HTR-8/SVneo (cell line): ENCODE data around the gene ADPRHL1.

Source experiments
- DNase-seq: peaks from one replicate; pipeline ENCODE4 v3.0.0; 2011; ENCODE audit warnings: low spot score, mixed read lengths; ENCODE audit not compliant: insufficient read length
- FAIRE-seq: peaks from 2 replicates; lab custom pipeline; 2011; peaks lifted over from hg19 to GRCh38; lab: Jason Lieb, UNC

The ADPRHL1 gene

DNA sequence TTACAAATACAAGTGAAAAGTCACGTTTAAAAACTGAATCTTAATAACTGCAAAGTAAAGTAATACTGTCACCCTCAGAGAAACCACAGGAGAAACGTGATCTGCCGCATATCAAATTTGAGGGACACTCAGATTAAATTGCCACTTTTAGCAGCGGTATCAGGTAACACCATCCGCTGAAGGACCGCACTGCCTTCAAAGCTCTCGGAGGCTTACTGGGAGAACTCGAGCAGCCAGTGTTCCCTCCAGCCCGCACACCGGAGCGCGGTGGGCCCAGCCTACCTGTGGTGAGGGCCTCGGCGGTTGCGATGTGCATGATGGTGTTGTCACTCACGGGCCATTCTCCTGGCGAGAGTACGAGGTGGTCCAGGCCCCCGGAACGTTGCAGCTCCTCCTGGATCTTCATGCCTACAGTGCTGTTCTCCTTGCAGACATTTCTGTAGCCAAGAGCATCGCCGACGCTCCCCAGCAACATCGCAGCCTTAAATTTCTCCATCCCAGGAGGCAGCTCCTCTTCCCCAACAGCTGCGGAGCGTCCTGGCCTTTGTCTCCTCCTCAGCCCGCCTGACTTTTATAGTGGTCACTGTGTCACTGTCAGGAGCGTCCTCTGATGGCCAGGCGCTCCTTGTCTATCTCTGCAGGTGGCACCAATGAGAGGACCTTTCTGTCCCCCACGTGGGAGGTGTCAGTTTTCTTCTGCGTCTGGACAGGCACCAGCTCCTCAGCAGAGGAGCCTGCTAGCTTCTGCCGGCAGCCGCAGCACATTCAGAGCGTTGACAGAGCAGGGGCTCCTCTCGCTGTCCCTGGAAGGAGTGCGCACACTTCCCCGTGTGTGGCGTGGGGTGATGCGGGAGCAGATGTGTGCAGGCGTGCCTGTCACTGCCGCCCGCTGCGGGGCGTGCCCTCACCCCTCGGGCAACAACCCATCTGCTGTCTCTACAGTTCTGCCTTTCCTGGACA, at the start of gene ADPRHL1:
ADPRHL1 (minus strand) TSS at position 547 of the 960 bp plus-strand sequence; CDS start at position 496, 51 bp downstream.
- DNase-seq, result no peak
- FAIRE-seq, result no peak

DNA sequence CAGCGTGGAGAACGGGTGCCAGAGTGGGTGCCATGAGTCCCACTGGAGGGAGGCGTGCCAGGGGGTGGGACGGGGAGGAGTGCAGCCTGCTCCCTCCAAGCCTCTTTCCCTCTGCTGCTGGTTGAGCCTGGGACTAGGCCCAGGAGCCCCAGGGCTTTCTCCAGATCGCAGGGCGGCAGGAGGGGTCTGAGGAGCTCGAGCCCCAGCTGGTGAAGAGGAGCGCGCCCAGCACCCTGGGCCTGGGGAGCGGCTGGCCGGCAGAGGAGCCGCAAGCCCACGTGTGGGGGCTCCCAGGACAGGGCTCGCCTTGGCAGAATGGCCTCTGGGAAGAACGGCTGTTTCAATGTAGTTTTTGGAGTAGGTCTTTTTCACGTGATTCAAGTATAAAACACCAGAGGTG, 49.4 kb upstream of the ADPRHL1 start:
- FAIRE-seq, result no peak
- no peak for DNase-seq

DNA sequence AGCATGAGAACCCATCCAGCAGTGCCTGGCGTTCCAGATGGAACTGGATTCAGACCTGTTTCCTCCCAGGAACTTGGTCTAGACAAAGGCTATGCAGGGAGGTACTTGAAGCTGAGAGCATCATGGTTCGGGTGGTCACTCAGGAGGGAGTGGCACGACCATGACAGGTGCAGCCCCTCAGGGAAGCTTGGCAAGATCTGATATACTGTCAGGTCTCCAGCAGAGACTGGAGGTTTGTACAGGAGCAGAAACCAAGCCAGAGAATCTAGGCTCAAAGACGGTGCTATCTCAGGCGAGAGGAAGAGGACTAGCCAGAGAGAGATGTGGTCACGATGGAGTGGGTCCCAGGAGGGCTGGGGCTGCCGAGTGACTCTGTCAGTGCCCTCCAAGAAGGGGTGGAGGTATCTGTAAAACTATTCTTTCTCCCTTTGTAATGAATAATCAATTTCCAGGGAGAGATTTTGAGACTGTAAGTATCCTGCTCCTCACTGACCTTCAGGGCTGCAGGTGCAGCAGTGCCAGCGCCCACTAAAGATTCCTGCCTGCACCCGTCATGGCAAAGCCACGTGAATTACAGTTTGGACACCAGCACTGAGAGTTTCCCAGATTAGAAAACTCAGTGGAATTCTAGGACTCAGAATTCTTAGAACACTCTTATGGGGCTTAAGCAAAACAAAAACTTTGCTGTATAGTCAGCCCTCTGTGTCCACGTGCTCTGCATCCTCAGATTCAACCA, 47.4 kb upstream of the ADPRHL1 start:
- FAIRE-seq, result no peak
- no peak for DNase-seq

DNA sequence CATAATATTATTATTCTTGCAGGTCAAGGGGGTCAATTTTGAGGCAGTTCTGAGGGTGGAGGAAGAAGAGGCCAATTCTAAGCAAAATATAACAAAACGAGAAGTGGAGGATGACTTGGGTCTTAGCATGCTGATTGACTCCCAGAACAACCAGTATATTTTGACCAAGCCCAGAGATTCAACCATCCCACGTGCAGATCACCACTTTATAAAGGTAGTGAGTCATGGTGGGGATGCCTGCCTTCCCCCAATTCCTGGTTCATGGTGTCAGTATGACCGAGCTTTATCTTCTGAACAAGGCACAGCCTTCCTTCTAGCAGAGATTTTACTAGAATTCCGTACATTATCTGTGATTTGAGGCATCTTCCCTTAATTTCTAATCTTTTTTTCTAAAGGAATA, 46.6 kb upstream of the ADPRHL1 start:
- DNase-seq, result no peak
- no peak for FAIRE-seq

DNA sequence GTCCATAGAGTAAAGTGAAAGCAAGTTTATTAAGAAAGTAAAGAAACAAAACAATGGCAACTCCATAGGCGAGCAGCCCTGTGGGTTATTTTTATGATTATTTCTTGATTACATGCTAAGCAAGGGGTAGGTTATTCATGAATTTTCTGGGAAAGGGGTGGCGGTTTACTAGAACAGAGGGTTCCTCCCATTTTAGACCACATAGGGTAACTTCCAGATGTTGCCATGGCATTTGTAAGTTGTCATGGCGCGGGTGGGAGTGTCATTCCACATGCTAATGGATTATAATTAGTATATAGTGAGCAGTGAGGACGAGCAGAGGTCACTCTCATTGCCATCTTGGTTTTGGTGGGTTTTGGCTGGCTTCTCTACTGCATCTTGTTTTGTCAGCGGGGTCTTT, 45.6 kb upstream of the ADPRHL1 start:
- DNase-seq (no peak), FAIRE-seq (no peak)

DNA sequence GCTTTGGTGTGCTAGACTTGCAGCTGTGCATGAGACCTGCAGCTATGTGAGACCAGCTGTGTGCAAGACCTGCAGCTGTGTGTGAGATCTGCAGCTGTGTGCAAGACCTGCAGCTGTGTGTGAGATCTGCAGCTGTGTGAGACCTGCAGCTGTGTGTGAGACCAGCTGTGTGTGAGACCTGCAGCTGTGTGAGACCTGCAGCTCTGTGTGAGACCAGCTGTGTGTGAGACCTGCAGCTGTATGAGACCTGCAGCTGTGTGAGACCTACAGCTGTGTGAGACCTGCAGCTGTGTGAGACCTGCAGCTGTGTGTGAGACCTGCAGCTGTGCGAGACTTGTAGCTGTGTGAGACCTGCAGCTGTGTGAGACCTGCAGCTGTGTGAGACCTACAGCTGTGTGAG, 43.9 kb upstream of the ADPRHL1 start:
- FAIRE-seq, result peak; percentile 26
- DNase-seq, result no peak

DNA sequence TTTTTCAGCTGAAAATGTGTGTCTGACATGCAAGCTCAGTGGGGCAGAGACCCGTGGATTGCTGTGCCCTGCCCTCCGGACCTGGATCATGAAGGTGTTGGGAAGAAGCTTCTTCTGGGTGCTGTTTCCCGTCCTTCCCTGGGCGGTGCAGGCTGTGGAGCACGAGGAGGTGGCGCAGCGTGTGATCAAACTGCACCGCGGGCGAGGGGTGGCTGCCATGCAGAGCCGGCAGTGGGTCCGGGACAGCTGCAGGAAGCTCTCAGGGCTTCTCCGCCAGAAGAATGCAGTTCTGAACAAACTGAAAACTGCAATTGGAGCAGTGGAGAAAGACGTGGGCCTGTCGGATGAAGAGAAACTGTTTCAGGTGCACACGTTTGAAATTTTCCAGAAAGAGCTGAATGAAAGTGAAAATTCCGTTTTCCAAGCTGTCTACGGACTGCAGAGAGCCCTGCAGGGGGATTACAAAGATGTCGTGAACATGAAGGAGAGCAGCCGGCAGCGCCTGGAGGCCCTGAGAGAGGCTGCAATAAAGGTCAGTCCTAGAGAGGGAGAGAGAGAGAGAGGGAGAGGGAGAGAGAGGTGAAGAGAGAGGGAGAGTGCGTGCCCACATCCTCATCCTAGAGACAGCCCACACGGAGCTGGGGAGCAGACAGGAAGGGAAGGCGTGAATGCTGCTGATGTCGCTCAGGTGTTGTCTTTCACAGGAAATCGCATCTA, 42.4 kb upstream of the ADPRHL1 start:
- FAIRE-seq, result no peak
- DNase-seq, result no peak

DNA sequence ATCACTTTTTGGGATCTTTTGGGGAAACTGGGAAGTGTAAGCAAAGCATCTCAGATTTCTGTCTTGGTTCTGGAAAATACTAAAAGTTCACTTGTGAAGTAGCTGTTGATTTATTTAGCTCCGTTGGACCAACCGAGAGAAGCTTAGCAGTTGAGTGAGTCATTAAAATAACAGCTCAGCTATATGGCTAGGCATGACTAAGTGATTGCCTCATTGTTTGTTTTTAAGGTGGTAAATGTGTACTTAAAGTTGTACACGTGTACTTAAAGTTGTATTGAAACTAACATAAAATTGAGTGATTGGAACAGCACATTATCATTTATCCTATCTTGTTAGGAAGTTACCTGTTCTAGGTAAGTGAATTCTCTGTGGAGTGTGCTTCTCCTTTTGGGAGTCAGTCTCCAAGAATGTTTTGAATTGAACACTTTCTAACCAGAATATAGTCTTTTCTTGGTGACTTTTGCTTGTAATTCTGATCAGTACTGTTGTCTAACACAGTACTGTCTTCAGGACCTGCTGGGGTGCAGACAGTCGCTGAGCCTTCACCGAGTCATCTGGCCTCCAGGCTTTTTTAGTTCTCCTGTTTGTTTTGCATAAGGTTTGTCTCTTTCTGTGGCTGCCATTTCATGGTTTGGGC, 40.1 kb upstream of the ADPRHL1 start:
- no peak for FAIRE-seq
- peak; percentile 68 for DNase-seq

DNA sequence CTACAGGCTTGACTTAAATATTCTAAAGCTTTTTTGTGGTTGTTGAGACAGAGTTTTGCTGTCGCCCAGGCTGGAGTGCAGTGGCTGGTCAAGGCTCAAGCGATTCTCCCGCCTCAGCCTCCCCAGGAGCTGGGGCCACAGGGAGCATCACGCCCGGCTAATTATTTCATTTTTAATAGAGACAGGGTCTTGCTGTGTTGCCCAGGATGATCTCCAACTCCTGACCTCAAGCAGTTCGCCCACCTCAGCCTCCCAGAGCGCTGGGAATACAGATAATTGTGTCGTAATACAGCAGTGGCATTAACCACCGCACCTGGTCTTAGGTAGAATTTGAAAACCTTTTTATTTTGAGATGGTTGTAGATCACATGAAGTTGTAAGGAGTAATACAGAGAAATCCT, 38.7 kb upstream of the ADPRHL1 start:
- DNase-seq (no peak), FAIRE-seq (no peak)

DNA sequence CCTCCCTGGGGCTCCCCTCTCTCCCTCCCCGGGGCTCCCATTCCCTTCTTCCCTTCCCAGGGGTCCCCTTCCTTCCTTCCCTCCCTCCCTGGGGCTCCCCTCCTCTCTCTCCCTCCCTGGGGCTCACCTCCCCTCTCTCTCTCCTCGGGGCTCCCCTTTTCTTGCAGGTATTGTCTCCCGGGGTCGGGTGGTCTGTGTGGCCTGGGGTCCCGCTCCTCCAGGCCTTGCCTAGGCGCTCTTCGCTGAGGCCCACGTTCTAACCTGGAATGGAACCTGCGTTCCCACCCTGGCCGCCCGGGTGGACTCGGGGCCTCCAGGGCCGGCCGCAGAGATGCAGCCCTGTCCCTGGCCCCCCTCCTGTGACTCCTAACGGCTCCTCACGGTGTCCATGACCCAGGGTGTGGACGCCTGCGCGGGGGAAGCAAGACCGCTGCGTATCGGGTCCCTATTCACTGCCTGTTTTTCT, 38.2 kb upstream of the ADPRHL1 start:
- FAIRE-seq (no peak), DNase-seq (no peak)

DNA sequence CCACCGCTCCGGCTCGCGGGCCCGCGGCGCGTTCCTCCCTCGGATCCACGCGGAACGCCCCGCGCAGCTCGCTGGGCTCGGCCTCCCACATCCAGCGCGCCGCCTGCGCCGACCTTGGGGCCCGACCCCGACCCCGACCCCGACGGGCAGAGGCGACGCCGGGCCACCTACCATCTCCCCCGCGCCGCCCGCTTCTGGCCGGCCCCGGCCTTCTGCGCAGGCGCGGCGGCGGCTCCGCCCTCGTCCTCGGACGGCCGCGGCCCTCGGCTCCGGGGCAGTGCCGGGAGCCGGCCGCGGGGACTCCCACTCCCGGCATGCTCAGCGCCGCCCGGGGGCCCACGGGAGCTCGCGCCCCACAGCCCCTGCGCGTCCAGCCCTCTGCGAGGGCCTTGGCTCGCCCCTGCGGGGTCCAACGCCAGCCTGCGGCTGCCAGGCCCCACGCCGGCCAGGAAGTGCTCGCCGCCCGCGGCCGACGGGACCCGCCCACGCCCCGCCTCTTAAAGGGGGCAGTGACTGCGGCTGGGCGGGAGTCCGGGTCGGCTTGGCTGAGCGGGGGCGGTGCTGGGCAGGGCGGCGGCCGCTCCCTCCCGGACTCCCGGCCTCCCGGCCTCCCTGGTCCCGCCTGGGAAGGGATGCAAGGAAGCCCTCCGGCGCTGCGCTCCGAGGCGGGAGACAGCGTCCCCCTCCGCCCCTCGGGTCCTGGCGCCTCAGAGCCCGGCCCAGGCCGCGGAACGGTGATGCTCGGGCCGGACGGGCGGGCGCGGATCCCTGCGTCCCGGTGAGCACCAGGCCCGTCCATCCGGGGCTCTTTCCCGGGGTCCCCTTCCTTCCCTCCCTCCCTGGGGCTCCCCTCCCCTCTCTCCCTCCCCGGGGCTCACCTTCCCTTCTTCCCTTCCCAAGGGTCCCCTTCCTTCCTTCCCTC, 37.5 kb upstream of the ADPRHL1 start, which contains the start of gene DCUN1D2:
DCUN1D2 (minus strand) TSS at position 216 of the 922 bp plus-strand sequence; CDS start at position 174, 42 bp downstream.
- DNase-seq (peak; percentile 86), FAIRE-seq (no peak)

DNA sequence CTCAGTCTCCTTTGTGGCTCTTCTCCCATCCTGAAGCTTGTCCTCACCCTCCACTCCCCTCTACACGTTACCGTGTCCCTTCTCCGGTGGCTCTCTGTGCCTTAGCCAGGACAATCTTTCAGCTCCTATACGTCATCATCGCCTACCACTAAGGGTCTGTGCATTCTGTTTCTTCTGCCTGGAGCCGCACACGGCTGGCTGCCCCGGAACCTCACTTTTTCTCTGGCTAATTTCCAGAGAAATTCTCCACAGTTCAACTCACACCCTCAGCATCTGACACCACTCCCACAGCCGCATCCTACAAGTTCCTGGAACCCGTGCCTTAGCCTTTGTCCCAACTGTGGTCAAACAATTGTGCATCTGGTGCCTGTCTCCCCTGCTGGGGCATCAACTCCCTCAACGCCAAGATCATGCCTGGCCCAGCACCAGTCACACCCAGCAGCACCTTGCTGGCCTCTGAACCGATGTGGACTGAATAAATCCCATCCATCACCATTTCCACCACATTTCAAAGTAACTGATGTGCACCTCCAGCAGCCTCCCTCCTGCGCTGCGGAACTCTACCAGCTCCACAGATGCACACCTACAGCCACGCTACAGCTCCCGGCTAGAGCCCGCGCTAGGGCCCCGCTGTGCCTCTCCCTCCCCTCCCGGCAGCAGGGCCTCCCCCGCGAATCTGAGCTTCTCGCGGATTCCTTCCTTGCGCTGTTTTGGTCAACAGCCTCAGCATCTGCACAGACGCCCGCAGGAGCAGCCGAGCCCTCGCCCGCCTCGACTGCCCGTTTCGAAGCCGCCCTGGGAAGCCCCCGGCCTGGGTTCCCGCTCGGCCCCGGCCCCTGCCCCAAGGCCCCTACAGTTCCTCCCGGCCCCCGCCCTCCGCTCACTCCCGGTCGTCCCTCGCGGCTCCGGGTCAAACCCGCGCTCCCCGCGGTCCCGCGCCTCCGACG, 36.5 kb upstream of the ADPRHL1 start:
- no peak for FAIRE-seq
- DNase-seq, result no peak

DNA sequence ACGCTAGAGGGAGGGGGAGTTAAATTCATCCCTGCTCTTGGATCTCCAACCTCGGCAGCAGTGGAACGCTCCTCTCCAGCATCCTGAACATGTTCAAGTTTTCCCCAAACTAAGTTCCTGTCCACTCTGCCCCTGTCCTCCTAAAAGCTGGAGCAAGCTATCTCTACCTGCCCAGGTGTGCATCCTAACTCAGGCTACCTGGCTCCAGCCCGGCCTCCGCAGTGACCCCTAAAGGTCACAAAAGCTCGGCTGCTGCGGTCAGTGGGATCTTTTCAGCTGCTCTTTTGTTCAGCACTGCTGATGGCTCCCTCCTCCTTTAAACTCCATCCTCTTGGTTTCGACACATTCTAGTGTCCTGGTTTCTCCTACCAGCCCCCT, 35.9 kb upstream of the ADPRHL1 start:
- DNase-seq, result no peak
- no peak for FAIRE-seq

DNA sequence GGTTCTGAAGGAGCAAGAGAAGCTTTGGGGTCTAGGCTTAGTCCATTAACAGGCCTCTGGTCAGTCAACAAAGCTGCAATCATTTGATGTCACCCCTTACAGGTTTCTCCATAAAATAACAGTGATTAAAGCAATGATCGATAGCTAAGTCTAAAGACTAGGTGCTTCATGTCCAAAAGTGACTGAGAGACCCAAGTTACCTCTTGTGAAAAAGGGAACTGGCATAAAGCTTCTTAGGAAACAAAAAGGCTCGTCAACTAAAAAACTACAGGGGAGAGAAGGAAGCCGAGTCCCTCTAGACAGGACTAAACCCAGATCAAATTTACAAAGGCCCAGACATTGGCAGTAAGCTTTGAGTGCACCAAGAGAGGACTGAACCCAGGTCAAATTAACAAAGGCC, 35.0 kb upstream of the ADPRHL1 start:
- no peak for FAIRE-seq
- DNase-seq, result no peak

DNA sequence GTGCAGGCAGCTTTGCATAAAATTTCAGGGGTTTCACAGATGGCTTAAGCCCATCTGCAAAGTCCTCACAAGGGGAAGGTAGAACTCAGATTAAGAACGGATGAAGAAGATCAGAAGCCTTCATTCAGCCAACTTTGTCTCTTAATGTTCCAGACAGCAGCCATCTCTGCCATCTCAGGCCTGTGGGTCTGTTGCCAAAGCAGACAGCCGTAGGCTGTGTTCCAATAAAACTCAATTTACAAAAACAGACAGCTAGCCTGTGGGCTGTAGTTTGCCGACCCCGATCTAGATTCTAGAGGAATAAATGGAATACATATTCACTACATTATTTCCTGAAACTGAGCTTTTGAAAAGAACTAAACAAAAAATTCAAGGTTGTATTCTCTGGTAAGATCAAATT, 33.4 kb upstream of the ADPRHL1 start:
- no peak for FAIRE-seq
- no peak for DNase-seq

DNA sequence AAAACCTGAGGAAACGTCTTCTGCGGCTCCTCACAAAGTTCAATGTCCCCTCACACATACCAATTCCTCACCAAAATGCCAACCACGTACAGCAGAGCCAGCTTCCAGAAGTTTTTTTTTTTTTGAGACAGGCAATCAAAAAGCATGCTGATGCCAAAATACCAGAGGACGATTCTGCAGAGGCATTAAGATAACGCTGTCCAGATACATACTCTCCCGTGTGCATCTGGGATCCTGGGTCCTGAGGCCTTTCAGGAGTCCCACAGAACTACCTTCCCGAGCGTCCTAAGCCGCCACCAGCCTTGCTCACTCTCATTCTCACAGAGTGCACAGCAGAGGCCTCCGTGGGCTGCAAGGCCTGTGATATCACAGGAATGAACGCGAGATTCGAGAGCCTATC, 32.3 kb upstream of the ADPRHL1 start:
- DNase-seq (no peak), FAIRE-seq (no peak)

DNA sequence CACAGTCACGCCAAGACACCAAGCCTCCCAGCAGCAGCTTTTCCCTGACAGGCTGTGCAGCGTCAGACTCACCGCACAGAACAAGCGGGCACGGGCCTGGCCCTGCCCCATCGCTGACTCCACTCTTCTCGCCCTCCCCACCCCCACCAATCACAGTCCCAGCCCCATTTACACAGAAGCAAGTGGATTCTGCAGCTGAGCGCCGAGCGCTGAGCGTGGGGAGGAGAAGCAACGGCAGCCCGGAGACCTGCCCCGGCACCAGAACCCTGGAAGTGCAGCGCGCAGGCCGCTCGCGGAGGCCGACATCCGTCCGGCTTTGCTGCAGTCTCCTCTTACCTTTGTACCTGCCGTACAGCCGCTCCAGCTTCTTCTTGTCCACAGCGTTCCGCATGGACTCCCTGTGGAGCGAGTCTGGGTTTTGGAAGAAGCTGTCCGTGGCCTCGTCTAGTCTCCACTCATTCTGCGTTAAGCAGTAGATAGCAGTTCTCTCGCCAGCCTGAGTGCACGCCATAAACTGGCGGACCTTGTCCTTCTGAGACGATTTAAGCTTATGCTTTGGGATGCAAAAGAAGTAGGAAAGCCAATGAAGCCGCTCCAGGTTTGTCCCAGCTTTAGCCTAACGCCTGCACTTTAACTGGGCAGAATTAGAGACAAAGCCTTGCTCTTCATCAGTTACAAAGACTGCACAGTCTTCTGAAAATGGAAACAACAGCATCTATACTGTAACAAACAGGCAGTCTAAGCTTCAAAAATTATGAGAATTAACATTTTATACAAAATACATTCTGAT, 30.4 kb upstream of the ADPRHL1 start:
- DNase-seq (no peak), FAIRE-seq (no peak)
